Common myeloid progenitor, CD34-positive (primary cell): ENCODE results near the gene GATA5.

ENCODE experiments used
- CTCF ChIA-PET: fragments of 350-600 bp; sonication (Branson Sonifier 250); formaldehyde crosslinking; loops from one replicate; lab custom pipeline; 2021; ENCODE audit warnings: antibody characterized with exemption; lab: Charles Lee
- POLR2A ChIA-PET: fragments of 350-600 bp; sonication (Branson Sonifier 250); formaldehyde crosslinking; loops from one replicate; lab custom pipeline; 2021; ENCODE audit warnings: antibody characterized with exemption; lab: Charles Lee
- DNase-seq, 3 donors: peaks; one replicate each; pipeline versions ENCODE4 v3.0.0 to v3.0.0-alpha.2; 2013
- H3K27ac ChIP-seq, 2 experiments: 1 replicate in 1 of 2; 2 replicates in 1 of 2; pipeline ENCODE4 v1.7.0; 2013; ENCODE audit warnings: inconsistent platforms in 2 of 2, low read length in 2 of 2, mild to moderate bottlenecking in 2 of 2, low read depth in 1 of 2, moderate library complexity in 1 of 2; ENCODE audit not compliant: severe bottlenecking in 2 of 2, insufficient read depth in 1 of 2, poor library complexity in 1 of 2
- H3K27me3 ChIP-seq, 5 experiments: replicated peaks in 2 of 5; 1 replicate in 3 of 5; 2 replicates in 2 of 5; pipeline versions ENCODE4 v1.6.1 to v1.7.0; 2013; ENCODE audit warnings: low read length in 4 of 5, mild to moderate bottlenecking in 2 of 5, moderate library complexity in 2 of 5, inconsistent platforms in 1 of 5; ENCODE audit not compliant: insufficient read depth in 5 of 5, control insufficient read depth in 4 of 5
- H3K36me3 ChIP-seq, 4 experiments: 1 replicate in 2 of 4; 2 replicates in 2 of 4; pipeline versions ENCODE4 v1.6.1 to v1.7.0; 2013; ENCODE audit warnings: low read length in 3 of 4, control low read depth in 1 of 4, mild to moderate bottlenecking in 1 of 4; ENCODE audit not compliant: control insufficient read depth in 4 of 4, insufficient read depth in 4 of 4
- H3K4me1 ChIP-seq, 4 experiments: 1 replicate in 3 of 4; 2 replicates in 1 of 4; pipeline versions ENCODE4 v1.6.1 to v1.7.1; 2013; ENCODE audit warnings: low read length in 3 of 4, mild to moderate bottlenecking in 3 of 4, control low read depth in 1 of 4, inconsistent platforms in 1 of 4, moderate library complexity in 1 of 4; ENCODE audit not compliant: control insufficient read depth in 4 of 4, insufficient read depth in 4 of 4; ENCODE audit errors: control extremely low read depth in 1 of 4
- H3K4me3 ChIP-seq, 7 experiments: 1 replicate in 4 of 7; 2 replicates in 3 of 7; pipeline versions ENCODE4 v1.5.1 to v1.7.0; 2013; ENCODE audit warnings: mild to moderate bottlenecking in 7 of 7, low read length in 6 of 7, moderate library complexity in 6 of 7, inconsistent platforms in 2 of 7, low read depth in 2 of 7, control low read depth in 1 of 7; ENCODE audit not compliant: insufficient read depth in 4 of 7, control insufficient read depth in 1 of 7; ENCODE audit errors: extremely low read depth in 1 of 7
- H3K9me3 ChIP-seq, 5 experiments: 1 replicate in 4 of 5; 2 replicates in 1 of 5; pipeline versions ENCODE4 v1.6.1 to v1.7.1; 2013; ENCODE audit warnings: low read length in 4 of 5, mild to moderate bottlenecking in 2 of 5, inconsistent platforms in 1 of 5, low read depth in 1 of 5, moderate library complexity in 1 of 5; ENCODE audit not compliant: control insufficient read depth in 4 of 5, insufficient read depth in 2 of 5; ENCODE audit errors: control extremely low read depth in 1 of 5
- WGBS: methylation state at CpG from one replicate; pipeline ENCODE4 v1.1.5; 2013; ENCODE audit not compliant: insufficient coverage; 5-methylcytosine and 5-hydroxymethylcytosine counted together

The GATA5 gene

GRCh38 chr20:62469352-62469751, 6.4 kb downstream of the GATA5 start:
- H3K27me3 ChIP-seq = peaks cover under 1 to 57% (median 23%) of the 10 kb centered on the region in 5 experiments
- no peak overlapping the region for H3K27ac ChIP-seq
- no peak for DNase-seq
- peaks cover 0 to 6% (median under 1%) of the 10 kb centered on the region in 4 experiments for H3K4me1 ChIP-seq
- CTCF ChIA-PET = no interaction called here
- WGBS = 91% methylated on average over 14 of the region's 17 CpGs
- H3K36me3 ChIP-seq = no peaks in the 10 kb centered on the region
- POLR2A ChIA-PET = interaction anchor here (0.6 kb wide), 1 partner anchor 21 kb away, joined by 3 read pairs; no protein-coding TSS in a partner anchor
- H3K9me3 ChIP-seq = no peaks in the 10 kb centered on the region
- no peak overlapping the region for H3K4me3 ChIP-seq

- Histone ChIP-seq H3K27me3 (peaks cover 0 to 33% (median 14%) of the 10 kb centered on the region in 5 experiments), H3K9me3 (no peaks in the 10 kb centered on the region), H3K36me3 (no peaks in the 10 kb centered on the region), H3K4me3 (no peak overlapping the region), H3K4me1 (no peaks in the 10 kb centered on the region), H3K27ac (no peak overlapping the region)
- 92% methylated on average over 15 of the region's 19 CpGs for WGBS
- ChIA-PET CTCF (no interaction called here), POLR2A (no interaction called here)
- DNase-seq = no peak
Observed at GRCh38 chr20:62466806-62467537, 8.8 kb downstream of the GATA5 start.

GRCh38 chr20:62466072-62466760, 9.6 kb downstream of the GATA5 start:
- no peak overlapping the region for H3K4me3 ChIP-seq
- H3K27ac ChIP-seq = no peak overlapping the region
- ChIA-PET CTCF (no interaction called here), POLR2A (no interaction called here)
- no peak for DNase-seq
- H3K4me1 ChIP-seq = no peaks in the 10 kb centered on the region
- WGBS = 91% methylated on average over 39 of the region's 48 CpGs
- H3K27me3 ChIP-seq = peaks cover 0 to 31% (median 17%) of the 10 kb centered on the region in 5 experiments
- H3K9me3 ChIP-seq = no peaks in the 10 kb centered on the region
- H3K36me3 ChIP-seq = no peaks in the 10 kb centered on the region

GRCh38 chr20:62464990-62465389, 10.8 kb downstream of the GATA5 start:
- CTCF ChIA-PET = no interaction called here

GRCh38 chr20:62464425-62464770, 11.4 kb downstream of the GATA5 start:
- POLR2A ChIA-PET = no interaction called here
- DNase-seq = no peak

More at GRCh38 chr20:62464990-62465389, 10.8 kb downstream of the GATA5 start:
- Histone ChIP-seq H3K36me3 (no peaks in the 10 kb centered on the region), H3K4me1 (no peaks in the 10 kb centered on the region), H3K27me3 (peaks cover 0 to 23% (median 11%) of the 10 kb centered on the region in 5 experiments), H3K27ac (no peak overlapping the region), H3K9me3 (no peaks in the 10 kb centered on the region), H3K4me3 (no peak overlapping the region)
- no peak for DNase-seq
- 92% methylated on average over 9 of the region's 10 CpGs for WGBS
- POLR2A ChIA-PET = no interaction called here

GRCh38 chr20:62463651-62464424, 12.0 kb downstream of the GATA5 start:
- DNase-seq = no peak
- Histone ChIP-seq H3K4me3 (no peak overlapping the region), H3K27me3 (peaks cover 0 to 15% (median 8%) of the 10 kb centered on the region in 5 experiments), H3K4me1 (no peaks in the 10 kb centered on the region), H3K36me3 (no peaks in the 10 kb centered on the region), H3K27ac (no peak overlapping the region), H3K9me3 (no peaks in the 10 kb centered on the region)
- POLR2A ChIA-PET = interaction anchor here (0.6 kb wide), 1 partner anchor 298 kb away, joined by 3 read pairs; no protein-coding TSS in a partner anchor
- WGBS = 94% methylated on average over 24 of the region's 25 CpGs
- CTCF ChIA-PET = no interaction called here

More at GRCh38 chr20:62464425-62464770, 11.4 kb downstream of the GATA5 start:
- Histone ChIP-seq H3K4me3 (no peak overlapping the region), H3K27ac (no peak overlapping the region), H3K36me3 (no peaks in the 10 kb centered on the region), H3K4me1 (no peaks in the 10 kb centered on the region), H3K9me3 (no peaks in the 10 kb centered on the region), H3K27me3 (peaks cover 0 to 19% (median 11%) of the 10 kb centered on the region in 5 experiments)
- 95% methylated on average over 9 of the region's 10 CpGs for WGBS
- CTCF ChIA-PET = no interaction called here
